Panc1 (cell line): ENCODE data around the gene FBF1.
"Not testable (repeated sequence)": the region's sequence is repeated elsewhere in the genome, so short reads cannot be mapped to it uniquely, and the experiment has no call there.

Experiments used
- TCF7L2 ChIP-seq: IDR thresholded peaks from 2 replicates; pipeline ENCODE4 v1.6.1; 2011; ENCODE audit warnings: mild to moderate bottlenecking, low read depth, low read length, inconsistent platforms
- TF ChIP-seq, protein P1 (sequence below): fragments of 450-650 bp; IDR thresholded peaks from 2 replicates; pipeline ENCODE4 v1.5.1; 2017; ENCODE audit warnings: mild to moderate bottlenecking

DNA sequence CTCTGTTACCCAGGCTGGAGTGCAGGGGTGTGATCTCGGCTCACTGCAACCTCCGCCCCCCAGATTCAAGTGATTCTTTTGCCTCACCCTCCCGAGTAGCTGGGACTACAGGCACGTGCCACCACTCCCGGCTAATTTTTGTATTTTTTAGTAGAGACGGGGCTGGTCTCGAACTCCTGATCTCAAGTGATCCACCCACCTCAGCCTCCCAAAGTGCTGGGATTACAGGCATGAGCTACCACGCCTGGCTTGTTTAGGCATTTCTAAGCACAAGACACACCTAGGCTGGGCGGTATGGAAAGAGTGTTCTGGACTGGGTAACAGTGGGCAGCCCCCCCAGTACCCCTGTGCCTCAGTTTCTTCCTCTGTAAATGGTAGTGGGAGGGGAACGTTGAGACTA lies 70.6 kb downstream of the FBF1 start:
- TF ChIP-seq, protein P1, sequence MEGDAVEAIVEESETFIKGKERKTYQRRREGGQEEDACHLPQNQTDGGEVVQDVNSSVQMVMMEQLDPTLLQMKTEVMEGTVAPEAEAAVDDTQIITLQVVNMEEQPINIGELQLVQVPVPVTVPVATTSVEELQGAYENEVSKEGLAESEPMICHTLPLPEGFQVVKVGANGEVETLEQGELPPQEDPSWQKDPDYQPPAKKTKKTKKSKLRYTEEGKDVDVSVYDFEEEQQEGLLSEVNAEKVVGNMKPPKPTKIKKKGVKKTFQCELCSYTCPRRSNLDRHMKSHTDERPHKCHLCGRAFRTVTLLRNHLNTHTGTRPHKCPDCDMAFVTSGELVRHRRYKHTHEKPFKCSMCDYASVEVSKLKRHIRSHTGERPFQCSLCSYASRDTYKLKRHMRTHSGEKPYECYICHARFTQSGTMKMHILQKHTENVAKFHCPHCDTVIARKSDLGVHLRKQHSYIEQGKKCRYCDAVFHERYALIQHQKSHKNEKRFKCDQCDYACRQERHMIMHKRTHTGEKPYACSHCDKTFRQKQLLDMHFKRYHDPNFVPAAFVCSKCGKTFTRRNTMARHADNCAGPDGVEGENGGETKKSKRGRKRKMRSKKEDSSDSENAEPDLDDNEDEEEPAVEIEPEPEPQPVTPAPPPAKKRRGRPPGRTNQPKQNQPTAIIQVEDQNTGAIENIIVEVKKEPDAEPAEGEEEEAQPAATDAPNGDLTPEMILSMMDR: not testable (repeated sequence)
- not testable (repeated sequence) for TF ChIP-seq TCF7L2
